Nephron (organoid): Measurements from ENCODE around the gene CES1.

Source experiments
- H3K27ac Mint-ChIP-seq, 3 experiments: 2 replicates each; pipeline ENCODE4 v1.8.0; 2020; ENCODE audit warnings: mixed read lengths in 3 of 3, mild to moderate bottlenecking in 2 of 3, moderate library complexity in 1 of 3
- H3K27me3 Mint-ChIP-seq: 2 replicates; pipeline ENCODE4 v1.8.0; 2021; ENCODE audit warnings: low read depth, mild to moderate bottlenecking, moderate library complexity, mixed read lengths
- H3K36me3 Mint-ChIP-seq: 2 replicates; pipeline ENCODE4 v1.8.0; 2020; ENCODE audit warnings: low read depth, mixed read lengths
- H3K4me1 Mint-ChIP-seq: 2 replicates; pipeline ENCODE4 v1.8.0; 2020; ENCODE audit warnings: mixed read lengths
- H3K4me3 Mint-ChIP-seq, 3 experiments: 2 replicates each; pipeline ENCODE4 v1.8.0; 2020; ENCODE audit warnings: mild to moderate bottlenecking in 3 of 3, mixed read lengths in 3 of 3, moderate library complexity in 2 of 3
- H3K9me3 Mint-ChIP-seq: 2 replicates; pipeline ENCODE4 v1.8.0; 2020; ENCODE audit warnings: mixed read lengths
- CTCF ChIP-seq, 3 experiments: fragments of 200-600 bp; sonication (generic); IDR thresholded peaks; one replicate each; pipeline ENCODE4 v1.5.0; 2021; ENCODE audit warnings: antibody characterized with exemption in 3 of 3; ENCODE audit not compliant: unreplicated experiment in 3 of 3

The CES1 gene

GRCh38 chr16:55779402-55780094 lies 53.3 kb downstream of the CES1 start:
- Mint-ChIP-seq H3K4me1 (no peaks in the 10 kb centered on the region), H3K9me3 (no peaks in the 10 kb centered on the region), H3K4me3 (no peak overlapping the region), H3K27me3 (peaks cover 33% of the 10 kb centered on the region), H3K27ac (no peak overlapping the region), H3K36me3 (no peaks in the 10 kb centered on the region)
- no peak for TF ChIP-seq CTCF (IDR thresholded peaks at IDR 0.05; ENCODE audit: unreplicated experiment in 3 of 3)

GRCh38 chr16:55778757-55779156 lies 54.1 kb downstream of the CES1 start:
- no peak overlapping the region for H3K27ac Mint-ChIP-seq
- H3K36me3 Mint-ChIP-seq = no peaks in the 10 kb centered on the region
- TF ChIP-seq CTCF (IDR thresholded peaks at IDR 0.05; ENCODE audit: unreplicated experiment in 3 of 3) = no peak
- H3K9me3 Mint-ChIP-seq = no peaks in the 10 kb centered on the region
- peaks cover 28% of the 10 kb centered on the region for H3K27me3 Mint-ChIP-seq
- no peak overlapping the region for H3K4me3 Mint-ChIP-seq
- H3K4me1 Mint-ChIP-seq = no peaks in the 10 kb centered on the region

- no peaks in the 10 kb centered on the region for H3K36me3 Mint-ChIP-seq
- H3K27me3 Mint-ChIP-seq = peaks cover 20% of the 10 kb centered on the region
- no peak for TF ChIP-seq CTCF (IDR thresholded peaks at IDR 0.05; ENCODE audit: unreplicated experiment in 3 of 3)
- H3K27ac Mint-ChIP-seq = no peak overlapping the region
- no peaks in the 10 kb centered on the region for H3K9me3 Mint-ChIP-seq
- H3K4me3 Mint-ChIP-seq = no peak overlapping the region
- no peaks in the 10 kb centered on the region for H3K4me1 Mint-ChIP-seq
Measured at GRCh38 chr16:55775857-55776256, 57.0 kb downstream of the CES1 start.

- peaks cover 21% of the 10 kb centered on the region for H3K27me3 Mint-ChIP-seq
- H3K9me3 Mint-ChIP-seq = no peaks in the 10 kb centered on the region
- H3K27ac Mint-ChIP-seq = no peak overlapping the region
- TF ChIP-seq CTCF (IDR thresholded peaks at IDR 0.05; ENCODE audit: unreplicated experiment in 3 of 3) = no peak
- no peaks in the 10 kb centered on the region for H3K4me1 Mint-ChIP-seq
- H3K36me3 Mint-ChIP-seq = no peaks in the 10 kb centered on the region
- H3K4me3 Mint-ChIP-seq = no peak overlapping the region
Measured at GRCh38 chr16:55773859-55774549, 58.9 kb downstream of the CES1 start.

DNA sequence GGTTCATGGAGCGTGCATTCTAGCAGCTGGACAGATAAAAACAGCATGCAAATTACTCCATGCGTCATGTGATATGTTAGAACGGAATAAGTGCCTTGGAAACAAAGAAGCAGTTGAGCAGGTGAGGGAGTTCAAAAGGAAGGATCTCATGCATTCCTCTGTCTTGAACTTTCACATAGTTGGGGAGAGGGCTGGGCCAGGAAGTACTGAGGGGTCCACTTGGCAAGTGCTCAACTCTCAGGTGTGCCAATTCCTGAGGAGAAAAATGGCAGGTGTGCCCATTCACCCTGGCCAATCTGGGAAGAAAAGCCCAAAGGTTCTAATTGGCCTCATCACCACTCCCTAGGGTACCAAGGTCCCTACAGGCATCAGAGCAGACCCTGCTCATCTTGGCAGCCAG lies 67.7 kb downstream of the CES1 start:
- no peaks in the 10 kb centered on the region for H3K36me3 Mint-ChIP-seq
- H3K4me1 Mint-ChIP-seq = peaks cover 15% of the 10 kb centered on the region
- peaks cover 21% of the 10 kb centered on the region for H3K27me3 Mint-ChIP-seq
- no peak overlapping the region for H3K27ac Mint-ChIP-seq
- H3K4me3 Mint-ChIP-seq = no peak overlapping the region
- no peaks in the 10 kb centered on the region for H3K9me3 Mint-ChIP-seq
- no peak for TF ChIP-seq CTCF (IDR thresholded peaks at IDR 0.05; ENCODE audit: unreplicated experiment in 3 of 3)
